Adrenal gland (tissue), 12 donors: Measurements from ENCODE around the gene SH2B3. TPM values are rescaled to one million over a fixed set of nuclear protein-coding genes. Genes with fewer than 3 reads are reported as not detected.

Experiments
- DNase-seq, 7 donors: peaks; one replicate each; pipeline ENCODE4 v3.0.0-alpha.2; 2019 to 2020
- H3K27ac ChIP-seq, 5 donors: fragments of 200-600 bp; sonication (generic) in 4 of 5; 1 replicate in 3 of 5; 2 replicates in 2 of 5; pipeline versions ENCODE4 v1.5.1 to v1.8.0; 2016 to 2020; ENCODE audit warnings: mild to moderate bottlenecking in 1 of 5
- H3K27me3 ChIP-seq: fragments of 200-600 bp; 2 replicates; pipeline ENCODE4 v1.8.0; 2021
- H3K36me3 ChIP-seq, 2 donors: fragments of 200-600 bp; replicated peaks in 1 of 2; 1 replicate in 1 of 2; 2 replicates in 1 of 2; pipeline versions ENCODE4 v1.5.1 to v1.8.0; 2018 to 2022
- H3K4me1 ChIP-seq, 2 donors: fragments of 200-600 bp; replicated peaks in 1 of 2; 1 replicate in 1 of 2; 2 replicates in 1 of 2; pipeline versions ENCODE4 v1.5.1 to v1.8.0; 2018 to 2021
- H3K4me3 ChIP-seq, 4 donors: fragments of 200-600 bp; sonication (generic) in 3 of 4; one replicate each; pipeline ENCODE4 v1.5.1; 2016 to 2018
- H3K9me3 ChIP-seq, 3 donors: fragments of 200-600 bp; sonication (generic) in 1 of 3; replicated peaks in 1 of 3; 1 replicate in 2 of 3; 2 replicates in 1 of 3; pipeline versions ENCODE4 v1.5.1 to v1.8.0; 2016 to 2021
- CTCF ChIP-seq, 6 experiments: fragments of 450-650 bp in 4 of 6; fragments of 200-600 bp in 2 of 6; sonication (generic) in 1 of 6; IDR thresholded peaks; 1 replicate in 5 of 6; 2 replicates in 1 of 6; pipeline versions ENCODE4 v1.5.1 to v1.8.0; 2016 to 2021; ENCODE audit warnings: antibody characterized with exemption in 6 of 6, mild to moderate bottlenecking in 2 of 6, moderate library complexity in 1 of 6
- POLR2A ChIP-seq, 2 donors: fragments of 450-650 bp; IDR thresholded peaks; one replicate each; pipeline ENCODE4 v1.6.1; 2017; ENCODE audit warnings: antibody characterized with exemption in 2 of 2, mild to moderate bottlenecking in 2 of 2, moderate library complexity in 1 of 2
- WGBS, 4 donors: extraction: QIAGEN DNeasy Blood & Tissue Kit in 2 of 4; methylation state at CpG; one replicate each; pipeline versions ENCODE4 v1.1.5 to v1.1.7; 2013 to 2017; 5-methylcytosine and 5-hydroxymethylcytosine counted together
- intact Hi-C, 2 donors: fragments of 100-400 bp; cut with DNase I; formaldehyde crosslinking; loops; one replicate each; pipeline versions ENCODE4 v1.14.1 to v1.15.0; 2022 to 2023
- polyA plus RNA-seq, 3 donors: library from polyadenylated mRNA; stranded (reverse); fragments of 200-250 nt in 2 of 3; fragments of 350-450 nt in 1 of 3; fragmentation: Illumina TruSeq in 1 of 3; extraction: RNeasy Lipid Tissue Mini Kit (QIAGEN cat#74804) in 1 of 3; gene quantifications; one replicate each; pipeline ENCODE4 v1.2.3, GENCODE V29; 2013 to 2014
- total RNA-seq, 9 donors: library from RNA; depleted of rRNA in 4 of 9; stranded (reverse); fragments of >200 nt in 4 of 9; fragments of 120-200 nt in 1 of 9; fragmentation: NEBNext Ultra II Directional in 1 of 9; extraction: Animal tissue kit (Norgen Biotek cat#: 25700) in 1 of 9; gene quantifications; one replicate each; pipeline versions ENCODE4 v1.1.0 to v1.2.4, GENCODE V29; 2013 to 2023
- donor health status: healthy with polysubstance abuse.
- donor health status: Bipolar disorder and iron deficiency.
- donor health status: DM: yes; HTN: yes; CAD: no.
- donor health status: DM: no; HTN: no; CAD: no.
- donor health status: DM: no; HTN: no; CAD: no.
- donor health status: DM: yes; HTN: yes; CAD: no.

The SH2B3 gene
- total and polyA plus RNA-seq, 12 donors = 5.8 to 70.3 (median 28.5) TPM

GRCh38 chr12:111494676-111495075, 89.0 kb downstream of the SH2B3 start:
- H3K36me3 ChIP-seq = peaks cover 0 to 22% of the 10 kb centered on the region in 2 donors
- TF ChIP-seq POLR2A (IDR thresholded peaks at IDR 0.05) (no peak), CTCF (IDR thresholded peaks at IDR 0.05) (no peak)
- intact Hi-C loops = no loop called here
- H3K4me3 ChIP-seq = no peak overlapping the region
- peaks cover 0 to 7% (median 0%) of the 10 kb centered on the region in 3 donors for H3K9me3 ChIP-seq
- WGBS, 4 donors = 90 to 96% (median 92%) methylated on average over 4 of the region's 4 CpGs
- peaks cover 15% of the 10 kb centered on the region in 2 donors for H3K4me1 ChIP-seq
- no peak for DNase-seq
- H3K27me3 ChIP-seq = no peaks in the 10 kb centered on the region
- no peak overlapping the region for H3K27ac ChIP-seq

Other genes starting within 250 kb of the SH2B3 start
- 10 to 100 TPM; 10.4 to 37.4 (median 20.5) TPM for gene PHETA1, start 36.8 kb upstream of the SH2B3 start, total RNA-seq
- gene PHETA1, start 36.8 kb upstream of the SH2B3 start, polyA plus RNA-seq = 10 to 100 TPM in 2 of 3 donors, 1 to 10 TPM in 1; 3.6 to 25.4 (median 11.0) TPM
- gene ATXN2, start 193.4 kb downstream of the SH2B3 start, total RNA-seq = 100 to 1,000 TPM in 1 of 9 donors, 10 to 100 TPM in 8; 31.0 to 241 (median 57.8) TPM
- 10 to 100 TPM; 41.5 to 60.7 (median 56.7) TPM for gene ATXN2, start 193.4 kb downstream of the SH2B3 start, polyA plus RNA-seq